NK-92 (cell line): ENCODE data around the gene SHOC2.
"Not testable (repeated sequence)": the region's sequence is repeated elsewhere in the genome, so short reads cannot be mapped to it uniquely, and the experiment has no call there.

Experiments used
- DNase-seq: peaks from one replicate; lab custom pipeline; 2025; ENCODE audit not compliant: unreplicated experiment; lab: John Stamatoyannopoulos, UW

SHOC2 gene

DNA sequence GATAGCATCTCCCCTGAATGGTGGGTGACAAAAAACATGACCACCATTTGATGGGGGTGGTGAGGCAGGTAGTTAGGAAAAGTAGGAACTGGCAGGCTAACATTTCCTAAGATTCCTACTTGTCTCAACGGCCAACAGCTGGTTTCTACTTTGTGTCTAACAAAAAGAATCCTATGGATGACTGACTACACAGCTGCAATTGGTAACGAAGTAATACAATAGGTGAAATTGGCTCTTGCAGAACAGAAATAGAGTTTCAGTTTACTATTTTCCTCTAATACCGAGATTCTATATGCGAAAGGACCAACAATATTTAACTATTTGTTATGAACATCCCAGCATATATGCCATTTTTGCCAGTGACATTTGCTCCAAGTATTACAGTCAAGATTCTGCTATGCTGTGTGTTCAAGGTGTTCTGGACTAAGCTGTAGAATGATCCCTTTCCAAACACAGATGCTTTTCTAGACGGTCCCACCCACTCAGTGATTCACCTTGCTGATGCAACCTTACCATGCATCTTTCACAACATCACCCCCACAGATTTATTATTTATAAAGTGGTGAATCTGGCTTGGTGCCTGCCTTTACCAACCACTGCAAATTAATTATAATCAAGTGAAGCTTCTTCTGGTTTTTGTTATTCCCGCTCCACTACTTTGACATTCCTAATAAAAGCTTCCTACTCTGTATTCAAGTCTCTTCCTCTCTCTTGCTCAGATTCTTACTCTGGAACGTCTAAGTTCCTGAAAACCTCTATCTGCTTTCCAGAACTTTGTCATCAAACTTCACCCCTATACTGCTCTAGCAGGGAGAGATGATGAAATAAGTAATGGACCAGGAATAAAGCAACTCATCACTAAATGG is 17.2 kb upstream of the SHOC2 start:
- DNase-seq, result no peak

DNA sequence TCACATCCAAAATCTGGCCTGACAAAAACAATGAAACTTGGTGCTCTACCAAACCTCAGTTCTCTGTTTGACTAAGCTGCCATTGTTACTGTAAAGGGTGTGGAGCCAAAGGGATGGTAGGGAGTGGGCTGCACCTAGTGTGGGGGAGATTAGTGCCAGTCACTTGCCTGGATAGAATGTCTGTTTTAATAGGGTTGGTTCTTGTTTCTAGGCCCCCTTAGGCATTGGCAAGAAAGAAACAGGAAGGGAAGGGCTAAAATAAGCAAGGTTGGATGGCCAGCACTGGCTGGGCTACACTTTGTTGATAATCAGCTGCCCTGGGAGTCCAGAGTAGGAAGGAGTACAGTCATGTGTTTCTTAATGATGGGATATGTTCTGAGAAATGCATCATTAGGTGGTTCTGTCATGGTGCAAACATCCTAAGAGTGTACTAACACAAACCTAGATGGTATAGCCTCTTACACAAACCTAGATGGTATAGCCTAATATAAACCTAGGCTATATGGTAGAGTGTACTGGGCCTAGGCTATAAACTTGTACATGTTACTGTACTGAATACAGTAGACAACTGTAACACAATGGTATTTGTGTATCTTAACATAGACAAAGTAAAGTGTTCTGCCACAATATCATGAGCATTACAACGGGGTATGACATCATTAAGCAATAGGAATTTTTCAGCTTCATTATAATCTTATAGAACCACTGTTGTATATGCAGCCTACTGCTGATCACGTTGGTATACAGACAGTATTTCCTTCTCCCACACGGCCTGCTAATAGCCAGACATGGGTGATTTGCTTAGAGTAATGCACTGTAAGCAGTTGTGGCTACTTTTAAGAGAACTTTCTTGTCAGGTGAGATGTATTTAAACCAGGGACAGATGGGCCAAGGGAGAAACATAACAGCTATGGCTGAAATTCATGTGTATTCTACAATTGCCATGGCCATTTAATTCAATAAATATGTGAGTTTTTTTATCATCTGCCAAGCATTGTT is 15.8 kb upstream of the SHOC2 start:
- DNase-seq, result no peak

GRCh38 chr10:110910138-110910537 is 9.3 kb upstream of the SHOC2 start:
- DNase-seq, result no peak

GRCh38 chr10:110912374-110912773 is 7.0 kb upstream of the SHOC2 start:
- no peak for DNase-seq

DNA sequence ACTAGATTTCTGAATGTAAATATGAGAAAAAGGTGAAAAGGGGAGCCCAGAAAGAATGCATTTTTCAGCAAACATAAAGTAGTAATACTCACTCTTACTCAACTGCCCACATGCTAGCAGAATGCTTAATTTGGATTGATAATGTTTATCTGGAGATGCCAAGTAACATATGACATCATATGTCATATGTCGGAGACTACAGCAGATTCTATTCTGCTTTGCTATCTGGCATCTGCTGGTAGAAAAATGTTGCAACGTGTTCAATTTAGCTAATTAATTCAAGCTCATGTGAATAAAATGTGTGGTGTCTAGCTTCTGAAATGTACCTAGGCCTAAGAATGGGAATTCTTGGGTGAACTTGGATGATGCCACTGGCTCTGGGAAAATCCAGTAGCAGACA is 5.0 kb upstream of the SHOC2 start:
- DNase-seq, result no peak

GRCh38 chr10:110915035-110915434 is 4.4 kb upstream of the SHOC2 start:
- no peak for DNase-seq

GRCh38 chr10:110915600-110915999 is 3.8 kb upstream of the SHOC2 start:
- DNase-seq, result not testable (repeated sequence)

GRCh38 chr10:110916554-110917346 is 2.7 kb upstream of the SHOC2 start:
- no peak for DNase-seq

DNA sequence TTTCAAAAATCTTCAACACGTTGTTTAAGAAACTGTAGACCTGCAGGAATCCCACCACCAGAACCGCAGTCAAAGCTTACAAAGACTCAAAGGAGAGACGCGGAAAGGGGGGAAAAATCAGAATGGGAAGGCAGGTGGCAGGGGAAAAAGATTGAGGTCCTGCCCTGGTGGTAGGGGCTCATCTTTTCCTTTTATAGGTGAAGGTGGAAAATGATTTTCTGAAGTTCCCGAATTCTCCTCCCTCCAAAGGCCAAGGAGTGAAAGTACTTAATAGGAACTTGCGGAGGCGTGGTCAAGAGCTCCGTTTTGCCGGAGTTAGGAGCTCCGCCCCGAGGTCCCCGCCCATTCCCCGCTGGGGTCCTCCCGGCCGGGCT is 1.1 kb upstream of the SHOC2 start:
- DNase-seq, result peak; percentile 24

GRCh38 chr10:110918643-110919348 is 608 bp upstream of the SHOC2 start, which contains the start of gene BBIP1:
BBIP1 (minus strand) TSS chr10:110919180; CDS start chr10:110918157, 1,023 bp downstream.
- DNase-seq, result no peak

GRCh38 chr10:110919971-110920881 is 822 bp downstream of the SHOC2 start:
- DNase-seq, result no peak

DNA sequence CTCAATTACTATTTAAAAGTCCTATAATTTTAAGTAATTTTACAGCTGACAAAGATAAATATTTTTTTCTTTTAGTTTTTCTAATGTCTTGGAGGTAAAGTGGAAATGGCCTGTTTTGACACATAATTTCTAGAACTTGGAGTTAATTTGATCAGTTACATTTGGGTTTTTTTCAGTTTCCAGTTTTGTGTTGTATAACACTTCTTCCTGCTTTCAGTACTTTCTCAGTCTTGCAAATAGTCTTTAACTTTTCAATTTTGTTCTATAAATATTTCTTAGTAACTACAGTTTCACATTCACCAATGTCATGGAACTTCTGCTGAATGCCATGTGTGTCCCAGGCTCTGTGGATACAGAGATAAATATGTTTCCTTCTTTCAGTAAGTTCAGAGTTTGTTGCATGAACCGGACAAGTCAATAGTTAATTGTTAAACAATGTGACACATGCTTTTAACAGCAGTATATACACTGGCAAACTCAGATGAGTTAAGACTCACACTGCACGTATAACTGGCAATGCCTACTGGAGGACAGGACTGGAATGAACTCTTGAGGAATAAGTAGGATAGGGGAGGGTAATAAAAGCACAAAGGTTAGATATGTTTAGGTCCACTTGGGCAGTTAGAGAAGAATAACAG is 4.6 kb downstream of the SHOC2 start:
- no peak for DNase-seq

DNA sequence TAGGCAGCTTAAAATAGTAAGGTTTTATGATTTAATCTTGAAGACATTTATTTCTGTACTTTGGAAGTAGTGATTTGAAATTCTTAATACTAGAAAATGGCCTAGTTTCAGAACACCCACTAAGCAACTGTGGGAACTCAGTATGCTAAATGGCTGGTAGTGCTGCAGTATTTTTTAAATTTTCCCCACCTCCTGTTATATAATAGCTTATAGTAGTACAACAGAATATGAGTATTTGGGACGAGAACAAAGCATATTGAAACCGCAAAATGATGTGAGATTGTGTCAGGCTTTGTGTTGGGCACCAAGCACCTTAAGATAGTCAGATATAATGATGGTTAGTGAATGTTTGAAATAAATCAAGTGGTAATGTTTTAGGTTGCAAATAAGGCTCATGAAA is 8.1 kb downstream of the SHOC2 start:
- no peak for DNase-seq

DNA sequence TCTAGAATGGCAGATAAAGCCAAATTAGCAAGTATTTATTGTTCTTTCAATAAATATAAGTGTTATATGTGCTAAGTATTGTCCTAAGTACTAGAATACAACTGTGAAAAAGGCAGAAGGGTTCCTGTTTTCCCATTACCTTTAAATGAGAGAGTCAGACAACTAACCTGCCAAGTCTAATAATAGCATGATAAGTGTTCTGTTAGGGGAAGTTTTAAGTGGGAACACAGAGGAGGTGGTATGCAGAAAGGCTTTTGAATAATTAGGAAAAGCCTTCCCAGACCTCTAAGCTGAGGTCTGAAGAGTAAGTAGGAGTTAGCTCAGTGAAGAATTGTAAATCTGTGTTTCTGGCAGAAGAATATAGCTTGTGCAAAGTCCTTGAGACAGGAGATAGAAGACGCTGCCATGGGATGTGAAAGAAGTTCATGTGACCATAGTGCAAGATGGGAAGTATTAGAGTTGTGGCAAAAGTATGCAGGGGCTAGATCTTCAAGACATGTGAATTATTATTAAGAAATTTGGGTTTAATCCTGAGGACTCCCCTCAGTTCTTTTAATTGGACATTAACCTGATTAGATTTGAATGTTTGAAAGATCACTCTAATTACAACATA is 12.5 kb downstream of the SHOC2 start:
- no peak for DNase-seq

DNA sequence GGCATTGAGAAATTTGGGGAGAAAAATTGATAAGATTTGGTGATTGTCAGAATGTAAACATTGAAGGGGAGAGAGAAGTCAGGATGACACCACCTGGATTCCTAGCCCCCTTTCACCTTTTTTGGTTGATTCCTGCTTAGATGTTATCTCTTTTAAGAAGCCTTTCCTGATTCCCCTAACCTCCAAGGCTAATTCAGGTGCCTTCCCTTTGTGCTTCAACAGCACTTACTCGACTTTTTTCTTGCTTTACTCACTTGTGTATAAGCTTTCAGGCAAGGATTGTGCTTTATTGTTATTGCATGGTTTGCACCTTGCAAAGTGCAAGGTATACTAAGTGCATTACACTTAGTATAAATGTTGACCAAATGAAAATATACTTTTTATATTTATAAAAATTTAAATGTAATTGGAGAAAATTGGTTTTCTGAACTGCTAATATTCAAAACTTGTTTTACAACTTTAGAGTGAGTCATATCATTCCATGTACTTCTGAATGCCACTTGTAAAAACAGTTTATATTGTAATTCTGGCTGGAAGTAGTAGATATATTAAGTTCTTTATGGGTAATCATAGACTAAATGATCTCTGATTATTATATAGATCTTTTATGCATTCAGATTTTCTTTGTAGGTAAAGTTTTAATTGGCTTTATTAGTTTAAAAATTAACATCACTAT is 13.2 kb downstream of the SHOC2 start:
- DNase-seq, result no peak

DNA sequence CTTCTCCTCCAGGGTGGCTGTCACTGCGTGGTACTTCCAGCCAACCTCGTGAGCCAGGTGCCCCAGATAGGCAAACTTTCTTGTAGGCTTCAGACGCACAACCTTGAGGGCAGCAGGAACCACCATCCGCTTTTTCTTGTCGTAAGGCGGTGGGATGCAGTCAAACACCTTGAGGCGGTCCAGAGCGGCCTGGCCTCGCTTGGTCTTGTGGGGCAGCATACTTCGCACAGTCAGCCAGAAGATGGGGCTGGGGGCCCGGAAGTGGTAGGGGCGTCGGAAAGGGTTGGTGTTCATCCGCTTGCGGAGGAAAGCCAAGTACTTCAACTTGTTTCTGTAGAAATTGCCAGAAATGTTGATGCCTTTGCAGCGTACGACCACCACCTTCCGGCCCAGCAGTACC is 17.4 kb downstream of the SHOC2 start:
- no peak for DNase-seq

DNA sequence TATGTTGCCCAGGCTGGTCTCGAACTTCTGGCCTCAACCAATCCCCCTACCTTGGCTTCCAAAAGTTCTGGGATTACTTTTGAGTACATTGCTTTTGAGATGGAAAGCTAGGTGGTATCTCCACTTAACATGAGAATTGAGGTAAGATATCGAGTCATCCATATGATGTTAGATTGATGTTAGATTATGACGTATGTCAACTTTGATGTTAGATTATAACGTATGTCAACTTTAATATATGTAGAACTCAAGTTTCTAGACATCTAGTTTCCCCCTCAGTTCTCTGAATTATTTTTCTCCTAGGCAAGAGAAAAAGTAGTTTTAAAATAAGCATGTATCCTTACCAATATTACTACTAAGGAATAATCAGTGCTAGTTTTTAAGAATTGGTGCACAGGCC is 20.0 kb downstream of the SHOC2 start:
- DNase-seq, result no peak
